ENCODE data around the gene TMTC2.

- TF ChIP-seq CTCF (IDR thresholded peaks at IDR 0.05; ENCODE audit: extremely low read depth in 1 of 2, insufficient read depth in 1 of 2, low read depth in 1 of 2, low read length in 2 of 2) (no peak), MYC (IDR thresholded peaks at IDR 0.05; ENCODE audit: low read depth, low read length) (no peak), POLR2AphosphoS5 (IDR thresholded peaks at IDR 0.05; ENCODE audit: insufficient read depth, low read depth, low read length) (no peak), MAX (IDR thresholded peaks at IDR 0.05; ENCODE audit: insufficient read depth, insufficient read length) (no peak), JUN (IDR thresholded peaks at IDR 0.05; ENCODE audit: borderline replicate concordance, insufficient read depth, insufficient read length, low read depth) (no peak), POLR2A (IDR thresholded peaks at IDR 0.05; ENCODE audit: low read depth, low read length) (no peak), EZH2 (IDR thresholded peaks at IDR 0.05; ENCODE audit: borderline replicate concordance, low read depth, low read length, severe bottlenecking) (no peak)
Observed at GRCh38 chr12:82803201-82803600, 116.5 kb downstream of the TMTC2 start.
